Measurements from ENCODE around the gene AQP3. TPM values are rescaled to one million over a fixed set of nuclear protein-coding genes. Genes with fewer than 3 reads are reported as not detected.

AQP3 gene
- total RNA-seq, 3 donors from 2014 or later, result 19.0 to 47.9 (median 45.1) TPM

DNA sequence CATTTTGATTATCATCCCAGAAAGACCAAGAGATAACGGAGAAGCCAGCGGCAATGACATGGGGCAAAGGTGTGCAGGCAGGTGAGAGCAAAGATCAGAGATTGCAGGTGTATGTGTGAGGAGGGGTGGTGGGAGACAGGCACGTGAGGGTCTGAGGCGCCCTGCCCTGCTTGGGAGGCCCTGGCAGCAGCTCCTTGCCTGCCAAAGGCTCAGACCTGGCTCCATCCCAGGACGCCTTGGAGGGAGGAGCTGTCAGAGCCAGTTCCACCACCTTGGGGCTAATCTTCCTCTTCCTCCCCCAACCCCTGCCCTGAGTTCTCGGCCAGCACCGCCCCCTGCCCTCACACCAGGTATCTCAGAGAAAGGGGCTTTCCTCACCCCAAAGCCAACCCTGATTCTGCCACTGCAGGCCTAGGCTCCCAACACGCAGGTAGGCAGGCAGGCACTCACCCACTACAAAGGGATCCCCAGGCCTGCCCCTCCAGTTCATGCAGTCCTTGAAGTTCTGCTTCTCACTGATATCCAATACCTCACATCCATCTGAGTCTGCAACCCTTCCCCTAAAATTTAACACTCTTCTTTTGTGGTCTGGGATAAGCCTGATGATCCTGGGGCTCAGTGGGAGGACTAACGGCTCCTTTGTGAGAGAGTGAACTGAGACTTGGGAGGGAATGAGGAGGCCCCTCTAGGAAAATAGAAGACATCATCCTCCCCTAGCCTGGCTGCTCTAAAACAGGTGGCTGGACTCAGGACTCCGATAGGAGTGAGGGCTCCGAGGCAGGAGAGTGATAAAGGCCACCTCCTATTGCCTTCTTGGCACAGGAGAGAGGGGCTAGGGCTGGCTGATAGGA is 1.8 kb downstream of the AQP3 start:
- peak; percentile 30 to 75 for DNase-seq (ENCODE audit: low spot score in 2 of 2)
- intact Hi-C loops (cut with DNase I; ENCODE audit: low total_unique reads), result no loop called here

DNA sequence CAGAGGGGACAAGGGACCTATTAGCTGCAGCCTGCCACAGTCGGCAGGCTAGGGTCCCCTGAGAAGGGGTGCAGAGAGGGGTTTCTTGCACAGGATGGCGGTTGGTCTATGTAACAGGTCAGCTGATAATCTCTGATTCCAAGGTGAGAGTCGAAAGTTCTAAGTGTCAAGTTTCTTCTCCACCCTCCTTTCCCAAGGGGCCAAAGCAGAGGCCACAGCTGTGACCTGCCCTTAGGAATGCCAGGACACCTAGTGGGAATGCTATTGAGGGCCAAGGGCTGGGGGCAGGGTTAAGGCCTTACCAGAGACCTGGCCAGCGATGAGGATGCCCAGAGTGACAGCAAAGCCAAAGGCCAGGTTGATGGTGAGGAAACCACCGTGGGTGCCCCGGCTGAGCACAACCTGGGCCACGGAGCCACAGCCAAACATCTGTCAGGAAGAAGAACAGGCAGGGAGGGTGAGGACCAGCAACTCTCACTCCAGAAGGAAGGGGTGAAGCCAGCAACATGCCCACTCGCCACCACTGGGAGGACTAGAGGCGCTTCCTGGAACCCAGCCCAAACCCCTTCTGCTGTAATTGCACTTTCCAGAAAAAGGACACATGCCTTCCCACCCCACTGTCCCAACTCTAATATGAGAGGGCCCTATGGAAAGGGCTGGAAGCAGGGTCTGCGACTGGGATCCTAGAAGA is 3.8 kb downstream of the AQP3 start:
- Histone ChIP-seq H3K36me3 (no peaks in the 10 kb centered on the region), H3K9me3 (no peaks in the 10 kb centered on the region), H3K27ac (no peak overlapping the region), H3K27me3 (no peaks in the 10 kb centered on the region), H3K4me1 (peaks cover 5 to 18% of the 10 kb centered on the region in 2 donors), H3K4me3 (no peak overlapping the region)
- DNase-seq (ENCODE audit: low spot score in 2 of 2), result no peak
- TF ChIP-seq POLR2A (IDR thresholded peaks at IDR 0.05) (no peak), POLR2AphosphoS5 (IDR thresholded peaks at IDR 0.05) (no peak)
- TF ChIP-seq, protein P1, sequence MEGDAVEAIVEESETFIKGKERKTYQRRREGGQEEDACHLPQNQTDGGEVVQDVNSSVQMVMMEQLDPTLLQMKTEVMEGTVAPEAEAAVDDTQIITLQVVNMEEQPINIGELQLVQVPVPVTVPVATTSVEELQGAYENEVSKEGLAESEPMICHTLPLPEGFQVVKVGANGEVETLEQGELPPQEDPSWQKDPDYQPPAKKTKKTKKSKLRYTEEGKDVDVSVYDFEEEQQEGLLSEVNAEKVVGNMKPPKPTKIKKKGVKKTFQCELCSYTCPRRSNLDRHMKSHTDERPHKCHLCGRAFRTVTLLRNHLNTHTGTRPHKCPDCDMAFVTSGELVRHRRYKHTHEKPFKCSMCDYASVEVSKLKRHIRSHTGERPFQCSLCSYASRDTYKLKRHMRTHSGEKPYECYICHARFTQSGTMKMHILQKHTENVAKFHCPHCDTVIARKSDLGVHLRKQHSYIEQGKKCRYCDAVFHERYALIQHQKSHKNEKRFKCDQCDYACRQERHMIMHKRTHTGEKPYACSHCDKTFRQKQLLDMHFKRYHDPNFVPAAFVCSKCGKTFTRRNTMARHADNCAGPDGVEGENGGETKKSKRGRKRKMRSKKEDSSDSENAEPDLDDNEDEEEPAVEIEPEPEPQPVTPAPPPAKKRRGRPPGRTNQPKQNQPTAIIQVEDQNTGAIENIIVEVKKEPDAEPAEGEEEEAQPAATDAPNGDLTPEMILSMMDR (IDR thresholded peaks at IDR 0.05), result no peak
- intact Hi-C loops (cut with DNase I; ENCODE audit: low total_unique reads), result no loop called here

More for the DNA sequence above, 1.8 kb downstream of the AQP3 start:
- H3K36me3 ChIP-seq, result no peaks in the 10 kb centered on the region
- H3K27me3 ChIP-seq, result no peaks in the 10 kb centered on the region
- H3K27ac ChIP-seq, result peak overlapping the region; percentile 71 to 78
- peaks cover 5 to 13% of the 10 kb centered on the region in 2 donors for H3K4me1 ChIP-seq
- H3K4me3 ChIP-seq, result peak overlapping the region in 2 of 3 donors; percentile 56 to 79
- no peaks in the 10 kb centered on the region for H3K9me3 ChIP-seq
- TF ChIP-seq POLR2A (IDR thresholded peaks at IDR 0.05) (no peak), POLR2AphosphoS5 (IDR thresholded peaks at IDR 0.05) (no peak)
- TF ChIP-seq, protein P1 (IDR thresholded peaks at IDR 0.05), result no peak

DNA sequence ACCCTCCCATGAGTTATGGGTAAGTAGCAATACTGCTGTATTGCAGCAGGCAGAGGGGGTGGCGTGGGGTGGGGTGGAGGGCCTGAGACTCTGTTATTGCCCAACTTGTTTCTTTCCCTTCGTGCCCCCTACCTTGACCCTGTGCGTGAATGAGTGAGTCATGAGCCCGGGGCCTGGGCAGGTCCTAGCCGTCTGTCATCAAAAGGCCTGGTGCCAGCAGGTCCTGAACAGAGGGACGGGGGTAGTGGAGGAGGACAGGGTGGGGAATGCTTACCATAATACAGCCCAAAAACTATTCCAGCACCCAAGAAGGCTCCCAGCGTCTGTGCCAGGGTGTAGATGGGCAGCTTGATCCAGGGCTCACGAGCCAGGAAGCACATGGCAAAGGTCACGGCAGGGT is 4.3 kb downstream of the AQP3 start:
- Histone ChIP-seq H3K4me1 (peaks cover 5 to 18% of the 10 kb centered on the region in 2 donors), H3K9me3 (no peaks in the 10 kb centered on the region), H3K27me3 (no peaks in the 10 kb centered on the region), H3K4me3 (no peak overlapping the region), H3K36me3 (no peaks in the 10 kb centered on the region), H3K27ac (no peak overlapping the region)
- DNase-seq (ENCODE audit: low spot score in 2 of 2), result peak; percentile 30 to 57
- intact Hi-C loops (cut with DNase I; ENCODE audit: low total_unique reads), result no loop called here
- TF ChIP-seq, protein P1 (IDR thresholded peaks at IDR 0.05), result no peak
- TF ChIP-seq POLR2A (IDR thresholded peaks at IDR 0.05) (no peak), POLR2AphosphoS5 (IDR thresholded peaks at IDR 0.05) (no peak)

DNA sequence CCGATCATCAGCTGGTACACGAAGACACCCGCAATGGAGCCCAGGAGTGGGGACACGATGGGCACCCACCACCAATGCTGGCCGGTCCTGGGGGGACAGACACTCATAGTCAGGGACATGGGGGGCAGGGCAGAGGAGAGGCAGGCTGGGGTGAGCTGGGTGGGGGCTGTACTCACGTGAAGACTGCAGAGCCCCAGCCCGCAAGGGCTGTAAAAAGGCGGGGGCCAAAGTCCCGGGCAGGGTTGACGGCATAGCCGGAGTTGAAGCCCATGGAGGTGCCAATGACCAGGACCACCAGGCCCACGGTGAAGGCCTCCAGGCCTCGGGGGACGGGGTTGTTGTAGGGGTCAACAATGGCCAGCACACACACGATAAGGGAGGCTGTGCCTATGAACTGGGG is 5.3 kb downstream of the AQP3 start:
- intact Hi-C loops (cut with DNase I; ENCODE audit: low total_unique reads), result no loop called here
- H3K27ac ChIP-seq, result no peak overlapping the region

More for the DNA sequence above, 5.3 kb downstream of the AQP3 start:
- Histone ChIP-seq H3K4me3 (no peak overlapping the region), H3K27me3 (no peaks in the 10 kb centered on the region), H3K36me3 (no peaks in the 10 kb centered on the region), H3K4me1 (peaks cover 5 to 18% of the 10 kb centered on the region in 2 donors), H3K9me3 (no peaks in the 10 kb centered on the region)
- TF ChIP-seq, protein P1 (IDR thresholded peaks at IDR 0.05), result no peak
- TF ChIP-seq POLR2AphosphoS5 (IDR thresholded peaks at IDR 0.05), result no peak
- TF ChIP-seq POLR2A (IDR thresholded peaks at IDR 0.05), result no peak
- no peak for DNase-seq (ENCODE audit: low spot score in 2 of 2)
